Caco-2 (cell line): ENCODE results near the gene C14orf180. TPM values are rescaled to one million over a fixed set of nuclear protein-coding genes. Genes with fewer than 3 reads are reported as not detected.

ENCODE experiments used
- BruUV-seq: library from RNA; stranded (reverse); fragments of 400-500 nt; replicated peaks from 2 replicates; lab custom pipeline; 2021; lab: Mats Ljungman, UMichigan
- CTCF ChIA-PET: fragments of 300-600 bp; sonication (Branson Sonifier 250); formaldehyde crosslinking; loops from one replicate; lab custom pipeline; 2022; ENCODE audit warnings: antibody characterized with exemption; lab: Charles Lee
- POLR2A ChIA-PET: fragments of 300-600 bp; sonication (Branson Sonifier 250); formaldehyde crosslinking; loops from one replicate; lab custom pipeline; 2022; ENCODE audit warnings: antibody characterized with exemption; lab: Charles Lee
- DNase-seq, 2 experiments: peaks; one replicate each; pipeline versions ENCODE4 v3.0.0 to v3.0.0-alpha.2; 2020 to 2022
- H3K27me3 ChIP-seq: replicated peaks from 2 replicates; pipeline ENCODE4 v1.6.0; 2011; ENCODE audit warnings: low read length; ENCODE audit not compliant: control insufficient read depth, insufficient read depth
- H3K36me3 ChIP-seq: 2 replicates; pipeline ENCODE4 v1.5.1; 2011; ENCODE audit warnings: low read length; ENCODE audit not compliant: control insufficient read depth, insufficient read depth
- H3K4me1 ChIP-seq: fragments of 250-450 bp; sonication (Bioruptor Pico); 2 replicates; pipeline ENCODE4 v1.5.1; 2020; ENCODE audit warnings: mild to moderate bottlenecking
- H3K4me3 ChIP-seq: 2 replicates; pipeline ENCODE4 v1.5.1; 2011; ENCODE audit warnings: low read depth, mild to moderate bottlenecking, control low read depth, low read length
- H3K9me3 ChIP-seq: fragments of 250-450 bp; sonication (Bioruptor Pico); 2 replicates; pipeline ENCODE4 v1.5.1; 2020; ENCODE audit warnings: mild to moderate bottlenecking, moderate library complexity
- H3K27ac Mint-ChIP-seq: one replicate; pipeline ENCODE4 v1.8.0; 2022; ENCODE audit warnings: mixed read lengths; ENCODE audit not compliant: unreplicated experiment
- H3K27me3 Mint-ChIP-seq: one replicate; pipeline ENCODE4 v1.8.0; 2022; ENCODE audit warnings: mixed read lengths; ENCODE audit not compliant: insufficient read depth, unreplicated experiment
- H3K36me3 Mint-ChIP-seq: one replicate; pipeline ENCODE4 v1.8.0; 2022; ENCODE audit warnings: mild to moderate bottlenecking, mixed read lengths; ENCODE audit not compliant: insufficient read depth, unreplicated experiment
- H3K4me1 Mint-ChIP-seq: one replicate; pipeline ENCODE4 v1.8.0; 2022; ENCODE audit warnings: low read depth, mixed read lengths; ENCODE audit not compliant: unreplicated experiment
- H3K4me3 Mint-ChIP-seq: one replicate; pipeline ENCODE4 v1.8.0; 2022; ENCODE audit warnings: mild to moderate bottlenecking, moderate library complexity, mixed read lengths; ENCODE audit not compliant: unreplicated experiment
- H3K9me3 Mint-ChIP-seq: one replicate; pipeline ENCODE4 v1.8.0; 2022; ENCODE audit warnings: mixed read lengths; ENCODE audit not compliant: unreplicated experiment
- CTCF ChIP-seq, 2 experiments: fragments of 200-600 bp in 1 of 2; IDR thresholded peaks; 1 replicate in 1 of 2; 2 replicates in 1 of 2; pipeline versions ENCODE4 v1.5.1 to v1.8.0; 2011 to 2022; ENCODE audit warnings: antibody characterized with exemption in 1 of 2, control low read depth in 1 of 2, inconsistent platforms in 1 of 2, low read depth in 1 of 2, low read length in 1 of 2, mild to moderate bottlenecking in 1 of 2, moderate library complexity in 1 of 2; ENCODE audit not compliant: insufficient read depth in 1 of 2, severe bottlenecking in 1 of 2, unreplicated experiment in 1 of 2
- intact Hi-C: fragments of 100-400 bp; cut with micrococcal nuclease; formaldehyde crosslinking; loops from one replicate; pipeline ENCODE4 v1.10.0; 2022; ENCODE audit not compliant: unreplicated experiment
- total RNA-seq: library from RNA; stranded (reverse); gene quantifications from 2 replicates; pipeline ENCODE4 v1.2.3, GENCODE V29; 2022

The C14orf180 gene
- total RNA-seq, 1 experiment from 2014 or later: not detected

GRCh38 chr14:104624939-104625338 lies 45.4 kb downstream of the C14orf180 start:
- intact Hi-C loops: no loop called here

GRCh38 chr14:104632781-104633180 lies 53.2 kb downstream of the C14orf180 start:
- H3K4me1 ChIP-seq: no peaks in the 10 kb centered on the region; the same call in 1 of the 2 replicates
- ChIA-PET POLR2A (no interaction called here), CTCF (no interaction called here)
- no peak for DNase-seq
- H3K4me3 ChIP-seq: no peak overlapping the region
- TF ChIP-seq CTCF (IDR thresholded peaks at IDR 0.05; ENCODE audit: insufficient read depth in 1 of 2, low read depth in 1 of 2, low read length in 1 of 2, severe bottlenecking in 1 of 2, unreplicated experiment in 1 of 2): no peak
- H3K9me3 Mint-ChIP-seq: peaks cover 4% of the 10 kb centered on the region
- H3K36me3 Mint-ChIP-seq: no peaks in the 10 kb centered on the region
- intact Hi-C loops: no loop called here
- no TSS peak for BruUV-seq
- H3K4me3 Mint-ChIP-seq: no peak overlapping the region
- H3K36me3 ChIP-seq: no peaks in the 10 kb centered on the region
- H3K4me1 Mint-ChIP-seq: peaks cover 4% of the 10 kb centered on the region
- H3K27me3 ChIP-seq: peaks cover 2% of the 10 kb centered on the region; the same call in 1 of the 2 replicates
- no peaks in the 10 kb centered on the region for H3K9me3 ChIP-seq
- H3K27me3 Mint-ChIP-seq: peaks cover 20% of the 10 kb centered on the region
- no peak overlapping the region for H3K27ac Mint-ChIP-seq

More at GRCh38 chr14:104624939-104625338, 45.4 kb downstream of the C14orf180 start:
- H3K27me3 ChIP-seq: no peaks in the 10 kb centered on the region; the same call in 1 of the 2 replicates
- no peak overlapping the region for H3K4me3 ChIP-seq
- TF ChIP-seq CTCF (IDR thresholded peaks at IDR 0.05; ENCODE audit: insufficient read depth in 1 of 2, low read depth in 1 of 2, low read length in 1 of 2, severe bottlenecking in 1 of 2, unreplicated experiment in 1 of 2): no peak
- Mint-ChIP-seq H3K27me3 (peaks cover 30% of the 10 kb centered on the region), H3K36me3 (no peaks in the 10 kb centered on the region), H3K4me3 (no peak overlapping the region), H3K9me3 (peaks cover 28% of the 10 kb centered on the region), H3K27ac (no peak overlapping the region), H3K4me1 (no peaks in the 10 kb centered on the region)
- no TSS peak for BruUV-seq
- CTCF ChIA-PET: no interaction called here
- no peaks in the 10 kb centered on the region for H3K36me3 ChIP-seq
- no peaks in the 10 kb centered on the region for H3K4me1 ChIP-seq
- DNase-seq: no peak
- POLR2A ChIA-PET: no interaction called here
- peaks cover 4% of the 10 kb centered on the region for H3K9me3 ChIP-seq

- Histone ChIP-seq H3K36me3 (no peaks in the 10 kb centered on the region), H3K27me3 (peaks cover 2% of the 10 kb centered on the region; the same call in 1 of the 2 replicates), H3K4me1 (peaks cover 2% of the 10 kb centered on the region; the same call in 1 of the 2 replicates), H3K9me3 (no peaks in the 10 kb centered on the region), H3K4me3 (no peak overlapping the region)
- no peak overlapping the region for H3K27ac Mint-ChIP-seq
- peaks cover 24% of the 10 kb centered on the region for H3K27me3 Mint-ChIP-seq
- H3K4me1 Mint-ChIP-seq: peaks cover 11% of the 10 kb centered on the region
- H3K4me3 Mint-ChIP-seq: no peak overlapping the region
- no peak for DNase-seq
- POLR2A ChIA-PET: no interaction called here
- CTCF ChIA-PET: no interaction called here
- intact Hi-C loops: no loop called here
- H3K9me3 Mint-ChIP-seq: no peaks in the 10 kb centered on the region
- no peak for TF ChIP-seq CTCF (IDR thresholded peaks at IDR 0.05; ENCODE audit: insufficient read depth in 1 of 2, low read depth in 1 of 2, low read length in 1 of 2, severe bottlenecking in 1 of 2, unreplicated experiment in 1 of 2)
- no TSS peak for BruUV-seq
- H3K36me3 Mint-ChIP-seq: no peaks in the 10 kb centered on the region
These were observed 53.9 kb downstream of the C14orf180 start for GRCh38 chr14:104633276-104634137.
